ENCODE data around the gene ACRV1. TPM values are rescaled to one million over a fixed set of nuclear protein-coding genes. Genes with fewer than 3 reads are reported as not detected.

The ACRV1 gene, protein sequence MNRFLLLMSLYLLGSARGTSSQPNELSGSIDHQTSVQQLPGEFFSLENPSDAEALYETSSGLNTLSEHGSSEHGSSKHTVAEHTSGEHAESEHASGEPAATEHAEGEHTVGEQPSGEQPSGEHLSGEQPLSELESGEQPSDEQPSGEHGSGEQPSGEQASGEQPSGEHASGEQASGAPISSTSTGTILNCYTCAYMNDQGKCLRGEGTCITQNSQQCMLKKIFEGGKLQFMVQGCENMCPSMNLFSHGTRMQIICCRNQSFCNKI
- total RNA-seq: 0.26 TPM in 1 of 2 replicates, not detected in the other
- not detected in 2 replicates for polyA plus RNA-seq
- polyA plus RNA-seq (2012): 0.08 and 0.14 TPM in 2 replicates
- polyA minus RNA-seq (ENCODE audit: low replicate concordance): not detected in 2 replicates

DNA sequence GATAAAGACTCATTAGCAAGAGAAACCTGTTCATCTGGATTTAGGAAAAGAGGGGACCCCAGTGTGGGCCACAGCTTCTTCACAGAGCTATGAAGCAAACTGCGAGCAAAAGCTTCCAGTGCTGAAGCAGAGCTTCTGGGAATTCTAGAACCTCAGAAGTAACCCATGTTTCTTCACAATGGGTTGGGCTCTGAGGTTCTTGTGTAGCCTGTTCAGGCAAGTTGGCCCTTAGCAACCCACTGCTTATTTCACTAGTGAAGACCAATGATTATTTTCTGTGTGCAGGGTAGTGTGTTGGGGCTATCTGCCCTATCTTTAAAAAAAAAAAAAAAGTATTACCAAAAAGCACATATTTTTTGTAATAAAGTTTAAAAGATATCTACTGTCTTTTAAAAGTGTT, at the start of gene ACRV1:
Gene ACRV1, minus strand, starts transcription at position 101 of the 400 bp plus-strand sequence. Its CDS starts 67 bp downstream, at position 34.
- TF ChIP-seq EZH2 (IDR thresholded peaks at IDR 0.05; ENCODE audit: low read length, missing control alignments): no peak
- TF ChIP-seq, protein P1, sequence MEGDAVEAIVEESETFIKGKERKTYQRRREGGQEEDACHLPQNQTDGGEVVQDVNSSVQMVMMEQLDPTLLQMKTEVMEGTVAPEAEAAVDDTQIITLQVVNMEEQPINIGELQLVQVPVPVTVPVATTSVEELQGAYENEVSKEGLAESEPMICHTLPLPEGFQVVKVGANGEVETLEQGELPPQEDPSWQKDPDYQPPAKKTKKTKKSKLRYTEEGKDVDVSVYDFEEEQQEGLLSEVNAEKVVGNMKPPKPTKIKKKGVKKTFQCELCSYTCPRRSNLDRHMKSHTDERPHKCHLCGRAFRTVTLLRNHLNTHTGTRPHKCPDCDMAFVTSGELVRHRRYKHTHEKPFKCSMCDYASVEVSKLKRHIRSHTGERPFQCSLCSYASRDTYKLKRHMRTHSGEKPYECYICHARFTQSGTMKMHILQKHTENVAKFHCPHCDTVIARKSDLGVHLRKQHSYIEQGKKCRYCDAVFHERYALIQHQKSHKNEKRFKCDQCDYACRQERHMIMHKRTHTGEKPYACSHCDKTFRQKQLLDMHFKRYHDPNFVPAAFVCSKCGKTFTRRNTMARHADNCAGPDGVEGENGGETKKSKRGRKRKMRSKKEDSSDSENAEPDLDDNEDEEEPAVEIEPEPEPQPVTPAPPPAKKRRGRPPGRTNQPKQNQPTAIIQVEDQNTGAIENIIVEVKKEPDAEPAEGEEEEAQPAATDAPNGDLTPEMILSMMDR (conservative IDR thresholded peaks at IDR 0.05 in 1 of 2, IDR thresholded peaks at IDR 0.05 in 1 of 2; ENCODE audit: low read depth in 1 of 2, low read length in 2 of 2): no peak
- Histone ChIP-seq H3K4me1 (ENCODE audit: control insufficient read depth, extremely low read depth, insufficient read depth, low read length) (no peaks in the 10 kb centered on the region), H3K4me2 (ENCODE audit: extremely low read depth, insufficient read depth, low read length) (no peak within 1 kb of the TSS), H3K27ac (ENCODE audit: insufficient read depth, low read length) (no peak within 1 kb of the TSS), H3K9me3 (ENCODE audit: control insufficient read depth, insufficient read depth, low read depth, low read length) (no peaks in the 10 kb centered on the region), H3K36me3 (ENCODE audit: control insufficient read depth, insufficient read depth, low read length) (no peaks in the 10 kb centered on the region), H4K20me1 (ENCODE audit: control insufficient read depth, extremely low read depth, insufficient read depth, low read length) (no peaks in the 10 kb centered on the region), H2AFZ (ENCODE audit: low read length) (no peak within 1 kb of the TSS), H3K4me3 (replicated peaks in 1 of 4; ENCODE audit: control extremely low read depth in 1 of 4, insufficient read depth in 1 of 4, low read depth in 3 of 4, low read length in 4 of 4) (no peak within 1 kb of the TSS), H3K27me3 (ENCODE audit: control insufficient read depth, insufficient read depth, low read length) (no peaks in the 10 kb centered on the region), H3K79me2 (ENCODE audit: control insufficient read depth, insufficient read depth, low read length) (no peaks in the 10 kb centered on the region), H3K9ac (ENCODE audit: insufficient read depth, low read length) (no peak within 1 kb of the TSS)
- no peak for DNase-seq (ENCODE audit: low read depth in 2 of 2)

- Histone ChIP-seq H3K36me3 (ENCODE audit: control insufficient read depth, insufficient read depth, low read length) (no peaks in the 10 kb centered on the region), H3K9ac (ENCODE audit: insufficient read depth, low read length) (no peak overlapping the region), H3K4me2 (ENCODE audit: extremely low read depth, insufficient read depth, low read length) (no peak overlapping the region), H3K79me2 (ENCODE audit: control insufficient read depth, insufficient read depth, low read length) (no peaks in the 10 kb centered on the region), H2AFZ (ENCODE audit: low read length) (no peak overlapping the region), H3K4me3 (replicated peaks in 1 of 4; ENCODE audit: control extremely low read depth in 1 of 4, insufficient read depth in 1 of 4, low read depth in 3 of 4, low read length in 4 of 4) (no peak overlapping the region), H3K4me1 (ENCODE audit: control insufficient read depth, extremely low read depth, insufficient read depth, low read length) (no peaks in the 10 kb centered on the region), H3K27ac (ENCODE audit: insufficient read depth, low read length) (no peak overlapping the region), H3K27me3 (ENCODE audit: control insufficient read depth, insufficient read depth, low read length) (peaks cover 4% of the 10 kb centered on the region), H4K20me1 (ENCODE audit: control insufficient read depth, extremely low read depth, insufficient read depth, low read length) (no peaks in the 10 kb centered on the region), H3K9me3 (ENCODE audit: control insufficient read depth, insufficient read depth, low read depth, low read length) (no peaks in the 10 kb centered on the region)
- DNase-seq (ENCODE audit: low read depth in 2 of 2): no peak
- no peak for TF ChIP-seq EZH2 (IDR thresholded peaks at IDR 0.05; ENCODE audit: low read length, missing control alignments)
- TF ChIP-seq, protein P1 (conservative IDR thresholded peaks at IDR 0.05 in 1 of 2, IDR thresholded peaks at IDR 0.05 in 1 of 2; ENCODE audit: low read depth in 1 of 2, low read length in 2 of 2): no peak
Measured at GRCh38 chr11:125728969-125729368, 48.3 kb upstream of the ACRV1 start.

GRCh38 chr11:125724125-125724524, 43.5 kb upstream of the ACRV1 start:
- no peaks in the 10 kb centered on the region for H3K4me1 ChIP-seq (ENCODE audit: control insufficient read depth, extremely low read depth, insufficient read depth, low read length)
- H3K27ac ChIP-seq (ENCODE audit: insufficient read depth, low read length): no peak overlapping the region
- H3K9me3 ChIP-seq (ENCODE audit: control insufficient read depth, insufficient read depth, low read depth, low read length): no peaks in the 10 kb centered on the region
- no peaks in the 10 kb centered on the region for H3K27me3 ChIP-seq (ENCODE audit: control insufficient read depth, insufficient read depth, low read length)
- H3K36me3 ChIP-seq (ENCODE audit: control insufficient read depth, insufficient read depth, low read length): no peaks in the 10 kb centered on the region
- H3K79me2 ChIP-seq (ENCODE audit: control insufficient read depth, insufficient read depth, low read length): no peaks in the 10 kb centered on the region
- no peak for TF ChIP-seq EZH2 (IDR thresholded peaks at IDR 0.05; ENCODE audit: low read length, missing control alignments)
- TF ChIP-seq, protein P1 (conservative IDR thresholded peaks at IDR 0.05 in 1 of 2, IDR thresholded peaks at IDR 0.05 in 1 of 2; ENCODE audit: low read depth in 1 of 2, low read length in 2 of 2): peak in 1 of 2 donors; percentile 21
- H3K4me3 ChIP-seq (replicated peaks in 1 of 4; ENCODE audit: control extremely low read depth in 1 of 4, insufficient read depth in 1 of 4, low read depth in 3 of 4, low read length in 4 of 4): no peak overlapping the region
- no peaks in the 10 kb centered on the region for H4K20me1 ChIP-seq (ENCODE audit: control insufficient read depth, extremely low read depth, insufficient read depth, low read length)
- no peak overlapping the region for H3K9ac ChIP-seq (ENCODE audit: insufficient read depth, low read length)
- no peak overlapping the region for H3K4me2 ChIP-seq (ENCODE audit: extremely low read depth, insufficient read depth, low read length)
- peak; percentile 1 to 30 for DNase-seq (ENCODE audit: low read depth in 2 of 2)
- H2AFZ ChIP-seq (ENCODE audit: low read length): no peak overlapping the region
